Measurements from ENCODE around the gene PTPRG.

PTPRG gene

GRCh38 chr3:61929617-61930016, 368.2 kb downstream of the PTPRG start:
- H3K27ac Mint-ChIP-seq, result no peak overlapping the region
- H3K4me3 Mint-ChIP-seq, result no peak overlapping the region
- no peaks in the 10 kb centered on the region for H3K36me3 Mint-ChIP-seq
- peaks cover 5% of the 10 kb centered on the region for H3K9me3 Mint-ChIP-seq
- ATAC-seq (no peak), DNase-seq (ENCODE audit: low spot score in 2 of 2) (no peak)
- no peaks in the 10 kb centered on the region for H3K4me1 Mint-ChIP-seq

- H3K9me3 Mint-ChIP-seq, result peaks cover 9% of the 10 kb centered on the region
- DNase-seq (ENCODE audit: low spot score in 2 of 2) (no peak), ATAC-seq (no peak)
- H3K27ac Mint-ChIP-seq, result no peak overlapping the region
- no peaks in the 10 kb centered on the region for H3K36me3 Mint-ChIP-seq
- H3K4me1 Mint-ChIP-seq, result no peaks in the 10 kb centered on the region
- H3K4me3 Mint-ChIP-seq, result no peak overlapping the region
Measured at GRCh38 chr3:61932499-61932898, 371.1 kb downstream of the PTPRG start.

- Mint-ChIP-seq H3K27ac (no peak overlapping the region), H3K9me3 (peaks cover 9% of the 10 kb centered on the region), H3K36me3 (no peaks in the 10 kb centered on the region), H3K4me3 (no peak overlapping the region), H3K4me1 (no peaks in the 10 kb centered on the region)
- ATAC-seq, result no peak
- no peak for DNase-seq (ENCODE audit: low spot score in 2 of 2)
Measured at GRCh38 chr3:61933798-61934504, 372.6 kb downstream of the PTPRG start.

- Mint-ChIP-seq H3K9me3 (peaks cover 9% of the 10 kb centered on the region), H3K4me1 (no peaks in the 10 kb centered on the region), H3K27ac (no peak overlapping the region), H3K36me3 (no peaks in the 10 kb centered on the region), H3K4me3 (no peak overlapping the region)
- DNase-seq (ENCODE audit: low spot score in 2 of 2) (no peak), ATAC-seq (no peak)
Measured at GRCh38 chr3:61934505-61934871, 373.1 kb downstream of the PTPRG start.

- Mint-ChIP-seq H3K4me3 (no peak overlapping the region), H3K9me3 (peaks cover 9% of the 10 kb centered on the region), H3K36me3 (no peaks in the 10 kb centered on the region), H3K4me1 (no peaks in the 10 kb centered on the region), H3K27ac (no peak overlapping the region)
- DNase-seq (ENCODE audit: low spot score in 2 of 2) (no peak), ATAC-seq (no peak)
Measured at GRCh38 chr3:61935814-61936213, 374.4 kb downstream of the PTPRG start.

GRCh38 chr3:61936344-61936937, 375.1 kb downstream of the PTPRG start:
- DNase-seq (ENCODE audit: low spot score in 2 of 2) (no peak), ATAC-seq (no peak)
- Mint-ChIP-seq H3K9me3 (peaks cover 4% of the 10 kb centered on the region), H3K36me3 (no peaks in the 10 kb centered on the region), H3K4me3 (no peak overlapping the region), H3K27ac (no peak overlapping the region), H3K4me1 (no peaks in the 10 kb centered on the region)

GRCh38 chr3:61937477-61937876, 376.1 kb downstream of the PTPRG start:
- Mint-ChIP-seq H3K36me3 (no peaks in the 10 kb centered on the region), H3K4me3 (no peak overlapping the region), H3K9me3 (peaks cover 4% of the 10 kb centered on the region), H3K27ac (no peak overlapping the region), H3K4me1 (no peaks in the 10 kb centered on the region)
- ATAC-seq (no peak), DNase-seq (ENCODE audit: low spot score in 2 of 2) (no peak)

GRCh38 chr3:61938878-61939549, 377.6 kb downstream of the PTPRG start:
- Mint-ChIP-seq H3K9me3 (peaks cover 4% of the 10 kb centered on the region), H3K4me3 (no peak overlapping the region), H3K27ac (no peak overlapping the region), H3K4me1 (no peaks in the 10 kb centered on the region), H3K36me3 (no peaks in the 10 kb centered on the region)
- ATAC-seq (no peak), DNase-seq (ENCODE audit: low spot score in 2 of 2) (no peak)

- Mint-ChIP-seq H3K9me3 (no peaks in the 10 kb centered on the region), H3K36me3 (no peaks in the 10 kb centered on the region), H3K27ac (no peak overlapping the region), H3K4me1 (no peaks in the 10 kb centered on the region), H3K4me3 (no peak overlapping the region)
- no peak for DNase-seq (ENCODE audit: low spot score in 2 of 2)
- ATAC-seq, result no peak
Measured at GRCh38 chr3:61940236-61940635, 378.9 kb downstream of the PTPRG start.

GRCh38 chr3:61943975-61944374, 382.6 kb downstream of the PTPRG start:
- H3K4me3 Mint-ChIP-seq, result no peak overlapping the region
- no peaks in the 10 kb centered on the region for H3K4me1 Mint-ChIP-seq
- H3K27ac Mint-ChIP-seq, result no peak overlapping the region
- ATAC-seq, result no peak
- DNase-seq (ENCODE audit: low spot score in 2 of 2), result no peak
- peaks cover 3% of the 10 kb centered on the region for H3K9me3 Mint-ChIP-seq
- no peaks in the 10 kb centered on the region for H3K36me3 Mint-ChIP-seq

GRCh38 chr3:61944726-61945125, 383.4 kb downstream of the PTPRG start:
- no peaks in the 10 kb centered on the region for H3K4me1 Mint-ChIP-seq
- no peak for ATAC-seq
- no peak overlapping the region for H3K27ac Mint-ChIP-seq
- DNase-seq (ENCODE audit: low spot score in 2 of 2), result no peak
- H3K36me3 Mint-ChIP-seq, result no peaks in the 10 kb centered on the region
- H3K9me3 Mint-ChIP-seq, result peaks cover 3% of the 10 kb centered on the region
- no peak overlapping the region for H3K4me3 Mint-ChIP-seq

- no peaks in the 10 kb centered on the region for H3K4me1 Mint-ChIP-seq
- no peak for ATAC-seq
- H3K27ac Mint-ChIP-seq, result no peak overlapping the region
Measured at GRCh38 chr3:61945657-61946056, 384.3 kb downstream of the PTPRG start.

GRCh38 chr3:61946570-61947324, 385.4 kb downstream of the PTPRG start:
- H3K9me3 Mint-ChIP-seq, result peaks cover 3% of the 10 kb centered on the region
- DNase-seq (ENCODE audit: low spot score in 2 of 2), result no peak
- H3K27ac Mint-ChIP-seq, result no peak overlapping the region
- no peak for ATAC-seq
- no peaks in the 10 kb centered on the region for H3K36me3 Mint-ChIP-seq
- no peaks in the 10 kb centered on the region for H3K4me1 Mint-ChIP-seq
- no peak overlapping the region for H3K4me3 Mint-ChIP-seq

More at GRCh38 chr3:61945657-61946056, 384.3 kb downstream of the PTPRG start:
- DNase-seq (ENCODE audit: low spot score in 2 of 2), result no peak
- H3K9me3 Mint-ChIP-seq, result peaks cover 3% of the 10 kb centered on the region
- H3K36me3 Mint-ChIP-seq, result no peaks in the 10 kb centered on the region
- H3K4me3 Mint-ChIP-seq, result no peak overlapping the region

GRCh38 chr3:61947456-61947855, 386.1 kb downstream of the PTPRG start:
- no peaks in the 10 kb centered on the region for H3K36me3 Mint-ChIP-seq
- no peak overlapping the region for H3K4me3 Mint-ChIP-seq
- H3K4me1 Mint-ChIP-seq, result no peaks in the 10 kb centered on the region
- H3K27ac Mint-ChIP-seq, result no peak overlapping the region
- peaks cover 3% of the 10 kb centered on the region for H3K9me3 Mint-ChIP-seq
- ATAC-seq (no peak), DNase-seq (ENCODE audit: low spot score in 2 of 2) (no peak)

GRCh38 chr3:61948699-61949305, 387.4 kb downstream of the PTPRG start:
- Mint-ChIP-seq H3K27ac (no peak overlapping the region), H3K4me1 (no peaks in the 10 kb centered on the region), H3K9me3 (peaks cover 3% of the 10 kb centered on the region), H3K4me3 (no peak overlapping the region), H3K36me3 (no peaks in the 10 kb centered on the region)
- no peak for ATAC-seq
- no peak for DNase-seq (ENCODE audit: low spot score in 2 of 2)
